ENCODE data around the gene RBMS1.

RBMS1 gene

GRCh38 chr2:160493227-160494028 is at the start of gene RBMS1:
RBMS1 (minus strand) TSS chr2:160493807; CDS start chr2:160493363, 444 bp downstream.
- Histone ChIP-seq H3K36me3 (no peaks in the 10 kb centered on the region), H3K4me3 (peak within 1 kb of the TSS; percentile 82 to 99), H3K27ac (peak within 1 kb of the TSS; percentile 97), H3K27me3 (no peaks in the 10 kb centered on the region), H3K4me1 (peaks cover 0 to 41% (median 8%) of the 10 kb centered on the region in 4 donors), H3K9me3 (no peaks in the 10 kb centered on the region)
- TF ChIP-seq, protein P1, sequence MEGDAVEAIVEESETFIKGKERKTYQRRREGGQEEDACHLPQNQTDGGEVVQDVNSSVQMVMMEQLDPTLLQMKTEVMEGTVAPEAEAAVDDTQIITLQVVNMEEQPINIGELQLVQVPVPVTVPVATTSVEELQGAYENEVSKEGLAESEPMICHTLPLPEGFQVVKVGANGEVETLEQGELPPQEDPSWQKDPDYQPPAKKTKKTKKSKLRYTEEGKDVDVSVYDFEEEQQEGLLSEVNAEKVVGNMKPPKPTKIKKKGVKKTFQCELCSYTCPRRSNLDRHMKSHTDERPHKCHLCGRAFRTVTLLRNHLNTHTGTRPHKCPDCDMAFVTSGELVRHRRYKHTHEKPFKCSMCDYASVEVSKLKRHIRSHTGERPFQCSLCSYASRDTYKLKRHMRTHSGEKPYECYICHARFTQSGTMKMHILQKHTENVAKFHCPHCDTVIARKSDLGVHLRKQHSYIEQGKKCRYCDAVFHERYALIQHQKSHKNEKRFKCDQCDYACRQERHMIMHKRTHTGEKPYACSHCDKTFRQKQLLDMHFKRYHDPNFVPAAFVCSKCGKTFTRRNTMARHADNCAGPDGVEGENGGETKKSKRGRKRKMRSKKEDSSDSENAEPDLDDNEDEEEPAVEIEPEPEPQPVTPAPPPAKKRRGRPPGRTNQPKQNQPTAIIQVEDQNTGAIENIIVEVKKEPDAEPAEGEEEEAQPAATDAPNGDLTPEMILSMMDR (IDR thresholded peaks at IDR 0.05): no peak
- DNase-seq: peak; percentile 38 to 76
- intact Hi-C loops (cut with DNase I; ENCODE audit: low total_unique reads): no loop called here

DNA sequence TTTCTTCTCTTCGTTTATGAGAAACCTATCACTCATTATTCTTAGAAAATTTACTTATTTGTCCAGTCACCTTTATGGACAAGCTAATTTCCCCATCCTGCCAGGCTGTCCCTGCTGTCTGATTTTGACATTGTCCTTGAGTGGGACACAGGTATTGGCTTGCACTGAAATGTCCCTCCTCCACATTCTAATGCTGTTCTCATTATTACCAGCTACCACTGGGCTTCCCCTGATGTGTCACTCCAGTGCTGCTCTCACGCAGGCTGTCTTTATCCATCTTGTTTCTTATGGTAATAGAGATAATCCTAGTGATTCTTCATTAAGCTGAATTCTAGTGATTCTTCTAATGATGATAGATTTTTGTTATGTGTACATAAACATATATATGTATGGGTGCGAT is 48.1 kb upstream of the RBMS1 start:
- no peaks in the 10 kb centered on the region for H3K36me3 ChIP-seq
- no peaks in the 10 kb centered on the region for H3K27me3 ChIP-seq
- no peak for DNase-seq
- TF ChIP-seq, protein P1 (IDR thresholded peaks at IDR 0.05): no peak
- H3K9me3 ChIP-seq: no peaks in the 10 kb centered on the region
- intact Hi-C loops (cut with DNase I; ENCODE audit: low total_unique reads): no loop called here
- no peak overlapping the region for H3K27ac ChIP-seq
- no peaks in the 10 kb centered on the region for H3K4me1 ChIP-seq
- H3K4me3 ChIP-seq: no peak overlapping the region

DNA sequence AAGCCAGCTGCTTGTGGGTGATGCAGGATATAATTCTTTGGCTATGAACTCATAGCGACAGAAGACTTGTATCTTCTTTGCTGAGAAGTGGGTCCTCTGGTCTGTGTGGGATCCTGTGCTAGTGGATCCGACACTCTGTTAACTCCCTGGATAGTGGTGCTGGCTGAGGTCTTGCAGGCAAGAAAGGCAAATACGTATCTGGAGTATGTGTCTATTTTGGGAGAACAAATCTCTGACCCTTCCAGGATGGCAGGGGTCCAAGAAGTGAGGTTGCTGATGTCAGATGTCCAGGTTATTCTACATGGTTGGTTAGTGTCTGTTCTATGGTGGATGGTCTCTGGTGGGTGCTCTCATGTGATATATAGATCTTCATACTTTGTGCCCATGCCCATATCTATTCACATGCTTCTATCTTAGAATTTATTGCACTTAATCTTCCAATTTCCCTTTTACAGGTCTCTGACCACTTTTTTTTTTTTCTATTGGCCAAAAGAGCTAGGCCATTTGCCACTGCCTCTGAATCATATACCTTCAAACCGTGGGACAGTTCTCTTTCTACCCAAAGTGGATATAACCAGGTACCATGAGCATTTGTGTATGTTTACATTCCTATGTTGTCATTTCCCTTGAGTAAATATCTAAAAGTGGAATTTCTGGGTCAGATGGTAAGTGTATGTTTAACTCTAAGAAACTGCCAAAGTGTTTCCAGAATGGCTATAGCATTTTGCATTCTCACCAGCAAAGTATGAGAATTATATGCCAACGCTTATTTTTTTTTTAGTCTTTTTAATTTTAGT is 45.1 kb upstream of the RBMS1 start:
- Histone ChIP-seq H3K4me3 (no peak overlapping the region), H3K36me3 (no peaks in the 10 kb centered on the region), H3K4me1 (peaks cover 0 to 13% (median 0%) of the 10 kb centered on the region in 4 donors), H3K27me3 (no peaks in the 10 kb centered on the region), H3K9me3 (no peaks in the 10 kb centered on the region), H3K27ac (no peak overlapping the region)
- no peak for DNase-seq
- intact Hi-C loops (cut with DNase I; ENCODE audit: low total_unique reads): no loop called here
- TF ChIP-seq, protein P1 (IDR thresholded peaks at IDR 0.05): no peak

DNA sequence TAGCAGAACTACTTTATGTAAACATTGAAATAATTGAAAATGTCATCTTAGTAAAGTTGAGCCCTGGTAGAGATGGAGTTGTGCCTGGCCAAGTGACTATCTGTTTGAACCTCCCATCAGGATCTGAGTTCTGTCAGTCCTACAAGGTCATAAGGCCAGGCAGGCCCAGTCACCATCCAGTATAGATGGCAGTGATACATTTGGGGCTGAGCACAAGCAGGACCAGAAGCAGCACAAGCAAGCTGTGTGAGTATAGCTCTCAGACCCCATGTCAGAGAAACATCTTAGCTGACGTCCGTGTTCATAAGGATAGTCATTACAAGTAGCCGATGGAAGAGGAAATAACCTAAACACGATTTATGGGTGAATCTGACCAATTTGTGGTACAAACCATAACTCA is 44.5 kb upstream of the RBMS1 start:
- no peak overlapping the region for H3K4me3 ChIP-seq
- no peaks in the 10 kb centered on the region for H3K9me3 ChIP-seq
- intact Hi-C loops (cut with DNase I; ENCODE audit: low total_unique reads): no loop called here
- H3K27me3 ChIP-seq: no peaks in the 10 kb centered on the region
- H3K27ac ChIP-seq: no peak overlapping the region
- no peak for DNase-seq
- H3K4me1 ChIP-seq: peaks cover 0 to 19% (median 3%) of the 10 kb centered on the region in 4 donors
- TF ChIP-seq, protein P1 (IDR thresholded peaks at IDR 0.05): no peak
- no peaks in the 10 kb centered on the region for H3K36me3 ChIP-seq

DNA sequence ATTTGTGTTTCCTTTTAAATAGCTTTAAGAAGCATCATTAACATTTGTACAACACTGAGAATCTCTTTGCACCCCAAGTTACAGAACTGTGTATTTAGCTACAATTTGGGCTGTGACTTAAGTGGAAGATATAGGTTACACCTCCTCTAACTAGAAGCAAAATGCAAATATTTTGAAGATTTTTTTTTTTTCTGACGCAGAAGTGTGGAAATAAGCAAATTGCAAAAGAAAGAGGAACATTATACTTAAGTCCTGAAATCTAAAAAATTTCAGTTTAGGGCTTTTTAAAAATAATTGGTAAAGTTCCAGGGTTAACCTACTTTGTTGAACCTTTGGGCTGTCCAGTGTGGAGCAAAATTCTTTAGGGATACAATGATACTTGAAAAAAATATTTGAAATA is 41.4 kb upstream of the RBMS1 start:
- no peaks in the 10 kb centered on the region for H3K36me3 ChIP-seq
- no peak overlapping the region for H3K27ac ChIP-seq
- no peak for DNase-seq
- TF ChIP-seq, protein P1 (IDR thresholded peaks at IDR 0.05): no peak
- intact Hi-C loops (cut with DNase I; ENCODE audit: low total_unique reads): no loop called here
- H3K4me3 ChIP-seq: no peak overlapping the region
- no peaks in the 10 kb centered on the region for H3K27me3 ChIP-seq
- H3K9me3 ChIP-seq: no peaks in the 10 kb centered on the region
- peaks cover 0 to 21% (median 3%) of the 10 kb centered on the region in 4 donors for H3K4me1 ChIP-seq

Data from tibial artery (tissue), 4 donors.